Measurements from ENCODE around the gene GDPD2.

GDPD2 gene

GRCh38 chrX:70482300-70482699 lies 59.2 kb downstream of the GDPD2 start:
- no peaks in the 10 kb centered on the region for H3K27me3 ChIP-seq (ENCODE audit: control insufficient read depth, insufficient read depth, low read length, poor library complexity, severe bottlenecking)
- H3K4me1 ChIP-seq (ENCODE audit: control insufficient read depth, insufficient read depth, low read length), result peaks cover 28% of the 10 kb centered on the region
- H3K9me3 ChIP-seq (ENCODE audit: control insufficient read depth, low read length), result no peaks in the 10 kb centered on the region
- H3K36me3 ChIP-seq (ENCODE audit: control insufficient read depth, insufficient read depth, low read length), result peaks cover 6% of the 10 kb centered on the region
- 83 to 100% methylated on average over 1 to 2 of the region's 2 CpGs for WGBS, 2 experiments
- no peak overlapping the region for H3K4me3 ChIP-seq (ENCODE audit: insufficient read depth, low read depth, low read length)
- no peak overlapping the region for H3K27ac ChIP-seq (ENCODE audit: insufficient read depth, low read depth, low read length, poor library complexity, severe bottlenecking)

Measured in ectodermal cell (in vitro differentiated cells).